Activated CD8-positive, alpha-beta memory T cell treated with anti-CD3 and anti-CD28 coated beads, Interleukin-2, amount 10 ng/mL, durations not matched to agents 7 days and 5 days (primary cell): ENCODE results near the gene PYDC1. TPM values are rescaled to one million over a fixed set of nuclear protein-coding genes. Genes with fewer than 3 reads are reported as not detected.
A peak's percentile ranks its signal among the peaks of the same experiment; 100 is the strongest.
"Not testable (repeated sequence)": the region's sequence is repeated elsewhere in the genome, so short reads cannot be mapped to it uniquely, and the experiment has no call there.

Source experiments
- ATAC-seq: fragments of 150-1000 bp; cut with Tn5 transposase; one replicate; pipeline ENCODE4 v1.10.0; 2021; ENCODE audit warnings: moderate library complexity
- CTCF ChIA-PET: fragments of 350-600 bp; sonication (Branson Sonifier 250); formaldehyde crosslinking; loops from one replicate; lab custom pipeline; 2021; ENCODE audit warnings: antibody characterized with exemption; lab: Charles Lee
- DNase-seq: peaks from one replicate; pipeline ENCODE4 v3.0.0-alpha.2; 2020
- H3K27ac Mint-ChIP-seq: one replicate; pipeline ENCODE4 v1.8.0; 2021; ENCODE audit warnings: mild to moderate bottlenecking, mixed read lengths
- H3K27me3 Mint-ChIP-seq: one replicate; pipeline ENCODE4 v1.8.0; 2021; ENCODE audit warnings: mixed read lengths
- H3K36me3 Mint-ChIP-seq: one replicate; pipeline ENCODE4 v1.8.0; 2021; ENCODE audit warnings: mild to moderate bottlenecking, mixed read lengths
- H3K4me1 Mint-ChIP-seq: one replicate; pipeline ENCODE4 v1.8.0; 2021; ENCODE audit warnings: mixed read lengths
- H3K4me3 Mint-ChIP-seq: one replicate; pipeline ENCODE4 v1.8.0; 2021; ENCODE audit warnings: mild to moderate bottlenecking, moderate library complexity, mixed read lengths
- H3K9me3 Mint-ChIP-seq: one replicate; pipeline ENCODE4 v1.8.0; 2022; ENCODE audit warnings: low read depth, mixed read lengths
- total RNA-seq, 2 experiments: library from RNA; stranded (reverse); gene quantifications; one replicate each; pipeline ENCODE4 v1.2.3, GENCODE V29; 2021

The PYDC1 gene
- total RNA-seq, 2 experiments from 2014 or later = not detected

GRCh38 chr16:31199430-31200041 is 17.4 kb downstream of the PYDC1 start:
- DNase-seq (no peak), ATAC-seq (no peak)
- peak overlapping the region; percentile 1 for H3K4me3 Mint-ChIP-seq
- H3K4me1 Mint-ChIP-seq = peaks cover 66% of the 10 kb centered on the region
- CTCF ChIA-PET = interaction anchor here (1.6 to 3.9 kb wide), 3 partner anchors 184 to 246 kb away, joined by 4 to 31 read pairs (median 26); partner anchors contain the start of gene ZNF843
- no peaks in the 10 kb centered on the region for H3K27me3 Mint-ChIP-seq
- H3K36me3 Mint-ChIP-seq = peaks cover 35% of the 10 kb centered on the region
- H3K9me3 Mint-ChIP-seq = no peaks in the 10 kb centered on the region
- H3K27ac Mint-ChIP-seq = peak overlapping the region; percentile 63

- peaks cover 42% of the 10 kb centered on the region for H3K36me3 Mint-ChIP-seq
- H3K9me3 Mint-ChIP-seq = no peaks in the 10 kb centered on the region
- ATAC-seq (no peak), DNase-seq (no peak)
- peaks cover 63% of the 10 kb centered on the region for H3K4me1 Mint-ChIP-seq
- CTCF ChIA-PET = interaction anchor here (1.0 to 1.6 kb wide), 6 partner anchors 18 to 247 kb away, joined by 3 to 4 read pairs (median 4); partner anchors contain the start of gene PYDC1
- H3K4me3 Mint-ChIP-seq = no peak overlapping the region
- peak overlapping the region; percentile 63 for H3K27ac Mint-ChIP-seq
- H3K27me3 Mint-ChIP-seq = no peaks in the 10 kb centered on the region
Observed at GRCh38 chr16:31198207-31198882, 18.6 kb downstream of the PYDC1 start.

GRCh38 chr16:31196324-31197088 is 20.4 kb downstream of the PYDC1 start:
- CTCF ChIA-PET = interaction anchor here (0.5 kb wide), 1 partner anchor 80 kb away, joined by 3 read pairs; no protein-coding TSS in a partner anchor
- H3K4me3 Mint-ChIP-seq = no peak overlapping the region
- no peaks in the 10 kb centered on the region for H3K27me3 Mint-ChIP-seq
- H3K36me3 Mint-ChIP-seq = peaks cover 56% of the 10 kb centered on the region
- DNase-seq (no peak), ATAC-seq (no peak)
- no peaks in the 10 kb centered on the region for H3K9me3 Mint-ChIP-seq
- H3K27ac Mint-ChIP-seq = no peak overlapping the region
- peaks cover 66% of the 10 kb centered on the region for H3K4me1 Mint-ChIP-seq

GRCh38 chr16:31195861-31196260 is 21.1 kb downstream of the PYDC1 start:
- H3K4me3 Mint-ChIP-seq, DNase-seq, ATAC-seq, H3K9me3 Mint-ChIP-seq, CTCF ChIA-PET, H3K27ac Mint-ChIP-seq, H3K27me3 Mint-ChIP-seq: not testable (repeated sequence)
- peaks cover 59% of the 10 kb centered on the region for H3K36me3 Mint-ChIP-seq
- peaks cover 63% of the 10 kb centered on the region for H3K4me1 Mint-ChIP-seq

GRCh38 chr16:31194898-31195297 is 22.0 kb downstream of the PYDC1 start:
- DNase-seq = no peak
- H3K36me3 Mint-ChIP-seq = peaks cover 66% of the 10 kb centered on the region
- no peak for ATAC-seq
- H3K4me1 Mint-ChIP-seq = peaks cover 63% of the 10 kb centered on the region
- no peak overlapping the region for H3K4me3 Mint-ChIP-seq
- no peaks in the 10 kb centered on the region for H3K9me3 Mint-ChIP-seq
- CTCF ChIA-PET = no interaction called here
- no peaks in the 10 kb centered on the region for H3K27me3 Mint-ChIP-seq
- peak overlapping the region; percentile 39 for H3K27ac Mint-ChIP-seq

GRCh38 chr16:31193874-31194273 is 23.1 kb downstream of the PYDC1 start:
- ATAC-seq (no peak), DNase-seq (no peak)
- no peaks in the 10 kb centered on the region for H3K9me3 Mint-ChIP-seq
- H3K27ac Mint-ChIP-seq = no peak overlapping the region
- H3K27me3 Mint-ChIP-seq = no peaks in the 10 kb centered on the region
- H3K36me3 Mint-ChIP-seq = peaks cover 68% of the 10 kb centered on the region
- H3K4me3 Mint-ChIP-seq = no peak overlapping the region
- H3K4me1 Mint-ChIP-seq = peaks cover 62% of the 10 kb centered on the region
- CTCF ChIA-PET = no interaction called here

- no peaks in the 10 kb centered on the region for H3K27me3 Mint-ChIP-seq
- H3K4me1 Mint-ChIP-seq = peaks cover 62% of the 10 kb centered on the region
- peaks cover 76% of the 10 kb centered on the region for H3K36me3 Mint-ChIP-seq
- CTCF ChIA-PET = no interaction called here
- peak overlapping the region; percentile 37 for H3K27ac Mint-ChIP-seq
- no peak overlapping the region for H3K4me3 Mint-ChIP-seq
- H3K9me3 Mint-ChIP-seq = no peaks in the 10 kb centered on the region
- ATAC-seq (no peak), DNase-seq (no peak)
Observed at GRCh38 chr16:31192856-31193642, 23.9 kb downstream of the PYDC1 start.

- H3K27me3 Mint-ChIP-seq = no peaks in the 10 kb centered on the region
- peak overlapping the region; percentile 58 for H3K27ac Mint-ChIP-seq
- DNase-seq = no peak
- no peak overlapping the region for H3K4me3 Mint-ChIP-seq
- H3K9me3 Mint-ChIP-seq = no peaks in the 10 kb centered on the region
- peaks cover 87% of the 10 kb centered on the region for H3K36me3 Mint-ChIP-seq
- CTCF ChIA-PET = interaction anchor here (0.8 kb wide), 1 partner anchor 9 kb away, joined by 3 read pairs; no protein-coding TSS in a partner anchor
- H3K4me1 Mint-ChIP-seq = peaks cover 67% of the 10 kb centered on the region
- no peak for ATAC-seq
Observed at GRCh38 chr16:31191697-31192428, 25.1 kb downstream of the PYDC1 start.

GRCh38 chr16:31190818-31191444 is 26.0 kb downstream of the PYDC1 start:
- Mint-ChIP-seq H3K27ac (no peak overlapping the region), H3K4me1 (peaks cover 70% of the 10 kb centered on the region)
- CTCF ChIA-PET = interaction anchor here (0.7 to 1.5 kb wide), 2 partner anchors 25 to 143 kb away, joined by 3 read pairs; no protein-coding TSS in a partner anchor

GRCh38 chr16:31190061-31190460 is 26.9 kb downstream of the PYDC1 start:
- DNase-seq (no peak), ATAC-seq (no peak)
- Mint-ChIP-seq H3K4me1 (peaks cover 78% of the 10 kb centered on the region), H3K4me3 (no peak overlapping the region), H3K27ac (no peak overlapping the region), H3K9me3 (no peaks in the 10 kb centered on the region), H3K27me3 (no peaks in the 10 kb centered on the region), H3K36me3 (peaks cover 92% of the 10 kb centered on the region)
- CTCF ChIA-PET = interaction anchor here (1.5 kb wide), 1 partner anchor 26 kb away, joined by 3 read pairs; no protein-coding TSS in a partner anchor

More at GRCh38 chr16:31190818-31191444, 26.0 kb downstream of the PYDC1 start:
- Mint-ChIP-seq H3K9me3 (no peaks in the 10 kb centered on the region), H3K27me3 (no peaks in the 10 kb centered on the region), H3K4me3 (no peak overlapping the region), H3K36me3 (peaks cover 87% of the 10 kb centered on the region)
- DNase-seq = no peak
- no peak for ATAC-seq

GRCh38 chr16:31189412-31189778 is 27.5 kb downstream of the PYDC1 start:
- no peak overlapping the region for H3K4me3 Mint-ChIP-seq
- peaks cover 79% of the 10 kb centered on the region for H3K4me1 Mint-ChIP-seq
- ATAC-seq = no peak
- H3K36me3 Mint-ChIP-seq = peaks cover 92% of the 10 kb centered on the region
- CTCF ChIA-PET = interaction anchor here (1.5 kb wide), 1 partner anchor 27 kb away, joined by 3 read pairs; no protein-coding TSS in a partner anchor
- H3K27ac Mint-ChIP-seq = peak overlapping the region; percentile 6
- H3K27me3 Mint-ChIP-seq = no peaks in the 10 kb centered on the region
- no peak for DNase-seq
- H3K9me3 Mint-ChIP-seq = no peaks in the 10 kb centered on the region
